Myocyte (in vitro differentiated cells): ENCODE measurements around the gene DCDC2. TPM values are rescaled to one million over a fixed set of nuclear protein-coding genes. Genes with fewer than 3 reads are reported as not detected.
A peak's percentile ranks its signal among the peaks of the same experiment; 100 is the strongest.
"Not testable (repeated sequence)": the region's sequence is repeated elsewhere in the genome, so short reads cannot be mapped to it uniquely, and the experiment has no call there.

Experiments
- DNase-seq: peaks from one replicate; pipeline ENCODE4 v3.0.0-alpha.2; 2012; ENCODE audit warnings: low read depth
- total RNA-seq: library from RNA; depleted of rRNA; stranded (reverse); fragments of >200 nt; gene quantifications from 2 replicates; pipeline ENCODE4 v1.2.3, GENCODE V29; 2014

The DCDC2 gene
- total RNA-seq, 1 donor from 2014 or later = 0.08 TPM

DNA sequence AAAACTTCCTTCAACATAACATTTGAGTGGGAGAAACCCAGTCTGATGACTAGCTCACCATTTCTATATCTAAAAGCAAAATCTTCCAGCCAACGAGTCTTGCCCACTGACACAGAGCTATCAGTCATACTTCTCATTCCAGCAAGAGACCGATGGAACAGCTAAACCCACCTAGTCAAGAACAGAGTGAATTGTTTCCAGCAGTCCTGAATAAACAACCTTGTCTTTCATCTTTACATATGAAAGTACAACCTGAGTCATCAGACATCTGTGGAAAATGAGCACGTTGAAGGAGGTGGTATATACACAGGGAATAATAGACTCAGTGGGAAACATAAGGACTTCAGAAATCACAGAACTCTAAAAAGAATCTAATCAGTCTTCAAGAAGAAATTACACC is 208.0 kb downstream of the DCDC2 start:
- DNase-seq = no peak

DNA sequence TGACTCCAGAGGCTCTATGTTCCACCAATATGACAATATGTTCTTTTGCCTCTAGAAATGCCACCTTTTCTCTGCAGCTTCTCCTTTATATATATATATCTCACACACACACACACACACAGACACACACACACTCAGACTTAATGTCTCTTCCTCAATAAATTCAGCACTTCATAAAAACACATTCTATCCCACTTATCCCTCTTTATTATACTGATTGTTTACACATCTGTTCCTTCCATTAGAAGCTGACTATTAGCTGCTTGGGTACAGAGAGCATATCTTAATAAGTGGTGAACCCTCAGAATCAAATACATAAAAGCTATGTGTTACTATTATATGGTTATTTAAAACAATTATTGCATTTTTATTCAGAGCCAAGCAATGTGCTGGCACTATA is 208.6 kb downstream of the DCDC2 start:
- no peak for DNase-seq

GRCh38 chr6:24148684-24149083 is 209.2 kb downstream of the DCDC2 start:
- DNase-seq = no peak

GRCh38 chr6:24148154-24148570 is 209.7 kb downstream of the DCDC2 start:
- DNase-seq = no peak

GRCh38 chr6:24147511-24148153 is 210.2 kb downstream of the DCDC2 start:
- DNase-seq = no peak

DNA sequence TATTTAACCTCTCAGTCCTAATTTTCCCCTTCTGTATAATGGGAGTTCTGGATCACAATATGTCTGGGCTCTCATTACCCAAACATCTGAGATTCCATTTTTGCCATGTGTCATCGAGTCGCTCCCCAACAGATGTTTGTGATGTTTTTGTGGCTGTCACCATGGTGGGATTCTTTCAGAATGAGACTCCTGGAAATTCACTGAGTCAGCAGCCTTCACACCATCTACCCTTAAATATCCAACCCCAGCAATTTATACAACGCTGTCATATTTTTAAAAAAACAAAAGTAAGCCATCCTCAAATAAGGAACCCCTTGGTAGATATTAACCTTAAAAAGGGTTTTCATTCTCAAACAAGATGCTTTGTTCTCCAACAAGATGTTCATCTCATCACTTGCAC is 211.0 kb downstream of the DCDC2 start:
- DNase-seq = no peak

GRCh38 chr6:24145690-24146131 is 212.1 kb downstream of the DCDC2 start:
- DNase-seq = no peak

- DNase-seq = not testable (repeated sequence)
Measured at GRCh38 chr6:24142733-24143132, 215.1 kb downstream of the DCDC2 start.

DNA sequence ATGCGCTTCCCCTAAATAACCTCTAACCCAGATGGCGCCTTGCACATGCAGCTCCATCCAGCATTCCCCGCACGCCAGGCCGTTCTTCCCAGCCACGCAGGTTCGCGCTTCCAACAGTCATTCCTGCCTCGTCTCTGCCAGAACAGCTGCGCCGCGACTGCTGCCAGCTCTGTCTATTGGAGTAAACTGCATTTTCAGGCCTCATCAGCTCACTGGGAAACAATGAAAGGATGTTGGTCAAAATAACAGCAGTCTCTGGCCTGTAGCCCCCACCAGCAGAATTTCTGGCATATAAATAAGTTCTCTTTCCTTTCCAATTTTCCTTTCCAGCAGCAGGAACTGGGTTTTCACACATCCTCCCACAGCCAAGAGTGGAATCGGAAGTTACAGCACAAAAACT is 217.3 kb downstream of the DCDC2 start:
- DNase-seq = peak; percentile 9

- no peak for DNase-seq
Measured at GRCh38 chr6:24139639-24140038, 218.2 kb downstream of the DCDC2 start.

- DNase-seq = no peak
Measured at GRCh38 chr6:24139080-24139479, 218.8 kb downstream of the DCDC2 start.

- no peak for DNase-seq
Measured at GRCh38 chr6:24131751-24132150, 226.1 kb downstream of the DCDC2 start.

GRCh38 chr6:24127316-24127715 is 230.5 kb downstream of the DCDC2 start:
- DNase-seq = no peak

GRCh38 chr6:24126586-24127192 is 231.2 kb downstream of the DCDC2 start:
- DNase-seq = peak; percentile 46

- no peak for DNase-seq
Measured at GRCh38 chr6:24125980-24126379, 231.9 kb downstream of the DCDC2 start, which contains the start of gene NRSN1. TSS of gene NRSN1 (plus strand) at chr6:24126215. CDS start at chr6:24134328, 8,113 bp downstream.

DNA sequence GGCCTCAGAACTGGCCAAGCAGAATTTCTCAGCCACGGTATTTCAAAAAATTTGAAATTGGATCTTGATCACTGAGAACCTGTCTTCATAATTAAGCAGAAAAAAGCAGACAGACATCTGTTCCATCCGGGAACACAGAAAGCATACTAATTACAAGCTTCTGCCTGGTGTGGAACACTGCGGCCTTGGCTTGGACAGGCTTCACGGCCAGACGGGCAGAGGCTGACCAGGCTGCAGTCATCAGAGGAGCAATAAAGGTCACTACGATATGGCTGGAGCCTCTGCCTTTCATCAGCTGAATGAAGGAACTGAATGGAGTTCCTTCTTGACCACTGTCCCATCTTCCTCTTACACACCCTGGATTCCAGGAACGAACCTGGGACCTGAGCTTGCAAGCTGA is 235.7 kb downstream of the DCDC2 start:
- DNase-seq = no peak

Other genes starting within 250 kb of the DCDC2 start
- not detected in 2 replicates for gene NRSN1, start 231.8 kb downstream of the DCDC2 start, total RNA-seq
- gene MRS2, start 44.9 kb upstream of the DCDC2 start, total RNA-seq = 27.9 and 28.1 TPM in 2 replicates
- 0.19 and 0.26 TPM in 2 replicates for gene GPLD1, start 131.5 kb upstream of the DCDC2 start, total RNA-seq
- gene ALDH5A1, start 136.9 kb upstream of the DCDC2 start, total RNA-seq = 1.2 and 1.4 TPM in 2 replicates